Esophagus squamous epithelium (tissue), 5 donors: Measurements from ENCODE around the gene CHN2. TPM values are rescaled to one million over a fixed set of nuclear protein-coding genes. Genes with fewer than 3 reads are reported as not detected.

ENCODE experiments used
- DNase-seq: peaks from one replicate; lab custom pipeline; 2025; lab: John Stamatoyannopoulos, UW
- H3K27ac ChIP-seq, 4 donors: fragments of 200-600 bp; sonication (generic); one replicate each; pipeline ENCODE4 v1.5.1; 2016 to 2019; ENCODE audit warnings: mild to moderate bottlenecking in 1 of 4
- H3K27me3 ChIP-seq, 4 donors: fragments of 200-600 bp; sonication (generic); 1 replicate in 3 of 4; 2 replicates in 1 of 4; pipeline versions ENCODE4 v1.5.1 to v1.6.0; 2017 to 2021; ENCODE audit warnings: antibody characterized with exemption in 1 of 4
- H3K36me3 ChIP-seq, 3 donors: fragments of 200-600 bp; sonication (generic); one replicate each; pipeline ENCODE4 v1.5.1; 2016 to 2019
- H3K4me1 ChIP-seq, 3 donors: fragments of 200-600 bp; sonication (generic); one replicate each; pipeline ENCODE4 v1.5.1; 2017 to 2019
- H3K4me3 ChIP-seq, 4 donors: fragments of 200-600 bp; sonication (generic); 1 replicate in 3 of 4; 2 replicates in 1 of 4; pipeline ENCODE4 v1.5.1; 2016 to 2019; ENCODE audit warnings: mild to moderate bottlenecking in 2 of 4, moderate library complexity in 1 of 4
- H3K9me3 ChIP-seq, 3 donors: fragments of 200-600 bp; sonication (generic); one replicate each; pipeline ENCODE4 v1.5.1; 2016 to 2019
- CTCF ChIP-seq, 6 experiments: fragments of 450-650 bp in 4 of 6; fragments of 200-600 bp in 2 of 6; sonication (generic) in 2 of 6; IDR thresholded peaks; one replicate each; pipeline ENCODE4 v1.5.1; 2016 to 2019; ENCODE audit warnings: antibody characterized with exemption in 6 of 6, mild to moderate bottlenecking in 4 of 6, moderate library complexity in 4 of 6
- POLR2A ChIP-seq, 4 donors: fragments of 450-650 bp; IDR thresholded peaks; one replicate each; pipeline ENCODE4 v1.6.1; 2017; ENCODE audit warnings: antibody characterized with exemption in 4 of 4, mild to moderate bottlenecking in 4 of 4, moderate library complexity in 3 of 4
- WGBS, 2 donors: methylation state at CpG; one replicate each; pipeline ENCODE4 v1.1.5; 2018; 5-methylcytosine and 5-hydroxymethylcytosine counted together
- intact Hi-C: fragments of 100-400 bp; cut with DNase I; formaldehyde crosslinking; loops from one replicate; pipeline ENCODE4 v1.15.0; 2022
- total RNA-seq, 4 donors: library from RNA; depleted of rRNA; stranded (reverse); fragments of >200 nt; gene quantifications; one replicate each; pipeline ENCODE4 v1.1.0, GENCODE V29; 2016
- donor health status: DM: yes; HTN: yes; CAD: no.

Gene CHN2
- total RNA-seq, 4 donors from 2014 or later = 0.08 to 8.6 (median 1.7) TPM

- Histone ChIP-seq H3K4me1 (peaks cover 12 to 37% (median 14%) of the 10 kb centered on the region in 3 donors), H3K27me3 (no peaks in the 10 kb centered on the region), H3K27ac (peak overlapping the region in 3 of 4 donors; percentile 14 to 63 (median 54)), H3K4me3 (no peak overlapping the region), H3K36me3 (no peaks in the 10 kb centered on the region), H3K9me3 (no peaks in the 10 kb centered on the region)
- intact Hi-C loops = no loop called here
- 74 to 76% methylated on average over 6 to 8 of the region's 8 CpGs for WGBS, 2 donors
- DNase-seq = no peak
- TF ChIP-seq CTCF (IDR thresholded peaks at IDR 0.05) (no peak), POLR2A (IDR thresholded peaks at IDR 0.05) (no peak)
These were observed 175.4 kb downstream of the CHN2 start for GRCh38 chr7:29369909-29370488.

- no peak for DNase-seq
- no peak for TF ChIP-seq POLR2A (IDR thresholded peaks at IDR 0.05)
- intact Hi-C loops = no loop called here
- WGBS, 2 donors = 28 to 37% methylated on average over 6 of the region's 6 CpGs
- H3K9me3 ChIP-seq = no peaks in the 10 kb centered on the region
- H3K36me3 ChIP-seq = no peaks in the 10 kb centered on the region
- H3K4me3 ChIP-seq = no peak overlapping the region
- peaks cover 12 to 39% (median 14%) of the 10 kb centered on the region in 3 donors for H3K4me1 ChIP-seq
- H3K27ac ChIP-seq = peak overlapping the region in 3 of 4 donors; percentile 18 to 63 (median 54)
- H3K27me3 ChIP-seq = no peaks in the 10 kb centered on the region
These were observed 176.1 kb downstream of the CHN2 start for GRCh38 chr7:29370531-29371314.

- H3K27me3 ChIP-seq = no peaks in the 10 kb centered on the region
- intact Hi-C loops = no loop called here
- H3K4me3 ChIP-seq = no peak overlapping the region
- no peaks in the 10 kb centered on the region for H3K36me3 ChIP-seq
- H3K27ac ChIP-seq = peak overlapping the region in 3 of 4 donors; percentile 18 to 45 (median 30)
- peaks cover 12 to 47% (median 14%) of the 10 kb centered on the region in 3 donors for H3K4me1 ChIP-seq
- H3K9me3 ChIP-seq = no peaks in the 10 kb centered on the region
- TF ChIP-seq POLR2A (IDR thresholded peaks at IDR 0.05) = no peak
- TF ChIP-seq CTCF (IDR thresholded peaks at IDR 0.05) = no peak
- no peak for DNase-seq
- WGBS, 2 donors = 91 to 97% methylated on average over 3 of the region's 3 CpGs
These were observed 176.9 kb downstream of the CHN2 start for GRCh38 chr7:29371472-29371871.

- H3K4me3 ChIP-seq = no peak overlapping the region
- no peaks in the 10 kb centered on the region for H3K27me3 ChIP-seq
- peaks cover 12 to 57% (median 14%) of the 10 kb centered on the region in 3 donors for H3K4me1 ChIP-seq
- 71% methylated on average over 3 of the region's 3 CpGs for WGBS, 2 donors
- no peak for DNase-seq
- no peak for TF ChIP-seq POLR2A (IDR thresholded peaks at IDR 0.05)
- no peak for TF ChIP-seq CTCF (IDR thresholded peaks at IDR 0.05)
- no peaks in the 10 kb centered on the region for H3K36me3 ChIP-seq
- no peaks in the 10 kb centered on the region for H3K9me3 ChIP-seq
- intact Hi-C loops = no loop called here
- H3K27ac ChIP-seq = no peak overlapping the region
These were observed 177.9 kb downstream of the CHN2 start for GRCh38 chr7:29372351-29373090.

- Histone ChIP-seq H3K4me1 (peaks cover 5 to 44% (median 9%) of the 10 kb centered on the region in 3 donors), H3K27me3 (no peaks in the 10 kb centered on the region), H3K36me3 (no peaks in the 10 kb centered on the region), H3K9me3 (no peaks in the 10 kb centered on the region), H3K27ac (peak overlapping the region in 3 of 4 donors; percentile 34 to 80 (median 68)), H3K4me3 (no peak overlapping the region)
- WGBS, 2 donors = 61 to 62% methylated on average over 5 to 7 of the region's 7 CpGs
- intact Hi-C loops = no loop called here
- DNase-seq = no peak
- TF ChIP-seq CTCF (IDR thresholded peaks at IDR 0.05) (no peak), POLR2A (IDR thresholded peaks at IDR 0.05) (no peak)
These were observed 181.3 kb downstream of the CHN2 start for GRCh38 chr7:29375641-29376562.
